NCI-H748 treated with DMSO at 0.1 percent for 48 hours (cell line): ENCODE data around the gene MIA3.

ENCODE experiments used
- DNase-seq: peaks from one replicate; lab custom pipeline; 2025; lab: John Stamatoyannopoulos, UW

The MIA3 gene

GRCh38 chr1:222618880-222619596, 1.1 kb downstream of the MIA3 start:
- no peak for DNase-seq

- no peak for DNase-seq
Observed at GRCh38 chr1:222620566-222620965, 2.7 kb downstream of the MIA3 start.

GRCh38 chr1:222622765-222623164, 4.9 kb downstream of the MIA3 start:
- no peak for DNase-seq

- no peak for DNase-seq
Observed at GRCh38 chr1:222623458-222623857, 5.6 kb downstream of the MIA3 start.

GRCh38 chr1:222624214-222624613, 6.3 kb downstream of the MIA3 start:
- no peak for DNase-seq

GRCh38 chr1:222627232-222627631, 9.3 kb downstream of the MIA3 start:
- DNase-seq, result no peak

GRCh38 chr1:222629921-222630535, 12.1 kb downstream of the MIA3 start:
- no peak for DNase-seq

GRCh38 chr1:222631611-222632208, 13.8 kb downstream of the MIA3 start:
- DNase-seq, result no peak

- no peak for DNase-seq
Observed at GRCh38 chr1:222632749-222633148, 14.9 kb downstream of the MIA3 start.

- DNase-seq, result peak; percentile 50
Observed at GRCh38 chr1:222634180-222635013, 16.5 kb downstream of the MIA3 start.

- no peak for DNase-seq
Observed at GRCh38 chr1:222641269-222641948, 23.5 kb downstream of the MIA3 start.

GRCh38 chr1:222642468-222642867, 24.6 kb downstream of the MIA3 start:
- no peak for DNase-seq

GRCh38 chr1:222643606-222643937, 25.7 kb downstream of the MIA3 start:
- no peak for DNase-seq

GRCh38 chr1:222643938-222644635, 26.2 kb downstream of the MIA3 start:
- peak; percentile 90 for DNase-seq

GRCh38 chr1:222644636-222644980, 26.7 kb downstream of the MIA3 start:
- DNase-seq, result no peak

- DNase-seq, result no peak
Observed at GRCh38 chr1:222652676-222653075, 34.8 kb downstream of the MIA3 start.

GRCh38 chr1:222653178-222653827, 35.4 kb downstream of the MIA3 start:
- DNase-seq, result no peak

GRCh38 chr1:222654849-222655248, 37.0 kb downstream of the MIA3 start:
- no peak for DNase-seq

- DNase-seq, result no peak
Observed at GRCh38 chr1:222656391-222657155, 38.7 kb downstream of the MIA3 start.

GRCh38 chr1:222657899-222658298, 40.0 kb downstream of the MIA3 start:
- DNase-seq, result no peak
